K562 (cell line): ENCODE data around the gene TANC1. TPM values are rescaled to one million over a fixed set of nuclear protein-coding genes. Genes with fewer than 3 reads are reported as not detected.

Experiments used
- ATAC-seq: fragments of 200-7000 bp; cut with Tn5 transposase; 3 replicates; pipeline ENCODE4 v1.9.1; 2020; ENCODE audit warnings: moderate library complexity
- BruUV-seq: library from RNA; stranded (reverse); fragments of 400-500 nt; replicated peaks from 2 replicates; lab custom pipeline; 2021; lab: Mats Ljungman, UMichigan
- CTCF ChIA-PET: fragments of 300-600 bp; formaldehyde crosslinking; extraction: SDS; loops from one replicate; lab custom pipeline; 2021; ENCODE audit warnings: low intra/inter-chr PET ratio; lab: Yijun Ruan, JAX
- POLR2A ChIA-PET: fragments of 300-600, 350-650 bp; sonication (Branson Sonifier 250); formaldehyde crosslinking; extraction: SDS; loops from one replicate; lab custom pipeline; 2021; ENCODE audit warnings: antibody characterized with exemption, inconsistent platforms; lab: Yijun Ruan, JAX
- DNase-seq, 4 experiments: peaks; one replicate each; pipeline versions ENCODE4 v3.0.0 to v3.0.0-alpha.2; 2011 to 2018; ENCODE audit warnings: low spot score in 3 of 4, mixed read lengths in 3 of 4; ENCODE audit errors: extremely low read depth in 1 of 4
- FAIRE-seq: peaks from 2 replicates; lab custom pipeline; 2011; peaks lifted over from hg19 to GRCh38; lab: Jason Lieb, UNC
- H2AFZ ChIP-seq: 2 replicates; pipeline ENCODE4 v1.6.0; 2011; ENCODE audit warnings: low read depth, low read length, control low read depth, inconsistent platforms
- H3K27ac ChIP-seq: fragments of 200-600 bp; 3 replicates; pipeline ENCODE4 v1.8.0; 2011; ENCODE audit warnings: low read depth, mild to moderate bottlenecking, control low read depth, inconsistent platforms, low read length, moderate library complexity, mixed read lengths; ENCODE audit errors: extremely low read depth
- H3K27me3 ChIP-seq, 2 experiments: fragments of 300-600 bp in 1 of 2; 2 replicates in 1 of 2; 3 replicates in 1 of 2; pipeline versions ENCODE4 v1.6.0 to v1.8.0; 2011; ENCODE audit warnings: inconsistent platforms in 2 of 2, low read length in 2 of 2, mild to moderate bottlenecking in 1 of 2, mixed read lengths in 1 of 2, moderate library complexity in 1 of 2; ENCODE audit not compliant: control insufficient read depth in 2 of 2, insufficient read depth in 2 of 2
- H3K36me3 ChIP-seq: fragments of 300-600 bp; 3 replicates; pipeline ENCODE4 v1.8.0; 2011; ENCODE audit warnings: mild to moderate bottlenecking, low read length, inconsistent platforms; ENCODE audit not compliant: control insufficient read depth, insufficient read depth
- H3K4me1 ChIP-seq, 2 experiments: fragments of 200-600 bp in 1 of 2; replicated peaks in 1 of 2; 2 replicates in 1 of 2; 3 replicates in 1 of 2; pipeline versions ENCODE4 v1.5.1 to v1.8.0; 2011; ENCODE audit warnings: inconsistent platforms in 2 of 2, low read length in 2 of 2, mild to moderate bottlenecking in 1 of 2, mixed read lengths in 1 of 2, moderate library complexity in 1 of 2; ENCODE audit not compliant: control insufficient read depth in 2 of 2, insufficient read depth in 2 of 2
- H3K4me2 ChIP-seq: 2 replicates; pipeline ENCODE4 v1.6.1; 2011; ENCODE audit warnings: low read length, control low read depth, inconsistent platforms, mixed read lengths; ENCODE audit not compliant: insufficient read depth
- H3K4me3 ChIP-seq: fragments of 200-600 bp; sonication (generic), shearing (Covaris generic); 2 replicates; pipeline ENCODE4 v1.5.1; 2016; ENCODE audit warnings: control low read depth, inconsistent platforms
- H3K79me2 ChIP-seq: fragments of 200-600 bp; 3 replicates; pipeline ENCODE4 v1.8.0; 2011; ENCODE audit warnings: low read length, inconsistent platforms; ENCODE audit not compliant: control insufficient read depth, insufficient read depth
- H3K9ac ChIP-seq, 2 experiments: 2 replicates each; pipeline versions ENCODE4 v1.6.0 to v1.6.1; 2011; ENCODE audit warnings: low read depth in 2 of 2, low read length in 2 of 2, control low read depth in 1 of 2, inconsistent platforms in 1 of 2, mild to moderate bottlenecking in 1 of 2, mixed read lengths in 1 of 2; ENCODE audit not compliant: insufficient read depth in 1 of 2
- H3K9me1 ChIP-seq: one replicate; pipeline ENCODE4 v1.6.0; 2011; ENCODE audit warnings: inconsistent platforms, mild to moderate bottlenecking, low read length, moderate library complexity; ENCODE audit not compliant: control insufficient read depth, insufficient read depth
- H3K9me3 ChIP-seq: replicated peaks from 2 replicates; pipeline ENCODE4 v1.5.1; 2011; ENCODE audit warnings: low read depth, low read length, inconsistent platforms; ENCODE audit not compliant: control insufficient read depth, insufficient read depth
- H4K20me1 ChIP-seq: replicated peaks from 2 replicates; pipeline ENCODE4 v1.6.1; 2011; ENCODE audit warnings: low read length, inconsistent platforms, mixed read lengths; ENCODE audit not compliant: control insufficient read depth, insufficient read depth
- BMI1 ChIP-seq: fragments of 150-350 bp; IDR thresholded peaks from 2 replicates; pipeline ENCODE4 v1.6.1; 2014; ENCODE audit warnings: low read length
- PCBP2 ChIP-seq: fragments of 200-400 bp; formaldehyde crosslinking; IDR thresholded peaks from 2 replicates; pipeline ENCODE4 v1.6.1; 2018; ENCODE audit warnings: low read length, low read depth, mild to moderate bottlenecking, moderate library complexity; ENCODE audit not compliant: poor library complexity, severe bottlenecking
- ZBTB34 ChIP-seq: fragments of 250-450 bp; sonication (Bioruptor Pico); IDR thresholded peaks from 2 replicates; pipeline ENCODE4 v1.8.0; 2021; ENCODE audit warnings: mild to moderate bottlenecking, moderate library complexity
- ZNF280A ChIP-seq: fragments of 450-650 bp; IDR thresholded peaks from 2 replicates; pipeline ENCODE4 v1.6.1; 2018; ENCODE audit warnings: mild to moderate bottlenecking, low read depth; ENCODE audit not compliant: partially characterized antibody
- whole genome bisulfite sequencing: fragments of 100-300 bp; shearing (Covaris generic); methylation state at CpG from one replicate; pipeline ENCODE4 v1.1.6; 2016; ENCODE audit warnings: low coverage, mixed read lengths; ENCODE audit not compliant: insufficient coverage; ENCODE audit errors: missing lambda C conversion rate; 5-methylcytosine and 5-hydroxymethylcytosine counted together
- in situ Hi-C: fragments of 300-500 bp; cut with MboI; formaldehyde crosslinking; loops from 4 replicates; pipeline ENCODE4 v1.15.0; 2018; ENCODE audit warnings: inconsistent platforms, mixed read lengths
- intact Hi-C: fragments of 100-400 bp; cut with micrococcal nuclease; formaldehyde crosslinking; loops from 2 replicates; pipeline ENCODE4 v1.14.2; 2022
- polyA plus RNA-seq, 8 experiments: library from polyadenylated mRNA; depleted of rRNA in 4 of 8; stranded (reverse) in 5 of 8; unstranded in 3 of 8; fragments of >200 nt; fragmentation: Nextera tagmentation in 2 of 8; fragmentation: Illumina TruSeq in 1 of 8; extraction: Ambion mirVana in 2 of 8; extraction: Trizol in 1 of 8; gene quantifications; 2 replicates each; pipeline versions ENCODE4 v1.2.1 to v1.2.3, GENCODE V29; 2011 to 2014; ENCODE audit warnings: inconsistent platforms in 1 of 8, missing spikeins in 1 of 8
- total RNA-seq, 7 experiments: library from RNA; depleted of rRNA in 6 of 7; stranded (reverse); fragments of >200 nt in 6 of 7; fragmentation: Illumina TruSeq in 2 of 7; extraction: Trizol in 2 of 7; gene quantifications; 2 replicates each; pipeline versions ENCODE4 v1.2.1 to v1.2.3, GENCODE V29; 2011 to 2021; ENCODE audit warnings: low replicate concordance in 1 of 7

TANC1 gene
- total and polyA plus RNA-seq, 9 of the 15 experiments (the other 6 are each of a cell fraction or from before 2014, with no cell fraction given): under 0.01 to 0.20 (median 0.07) TPM; not detected in 1

- H3K27me3 ChIP-seq: no peaks in the 10 kb centered on the region
- DNase-seq (no peak), FAIRE-seq (no peak), ATAC-seq (no peak)
- no peaks in the 10 kb centered on the region for H3K79me2 ChIP-seq
- H3K27ac ChIP-seq: no peak overlapping the region
- peak overlapping the region; percentile 34; the same call in 1 of the 2 replicates for H2AFZ ChIP-seq
- 11% methylated on average over 2 of the region's 2 CpGs for WGBS
- no peaks in the 10 kb centered on the region for H3K36me3 ChIP-seq
- no peak overlapping the region for H3K4me3 ChIP-seq
- peaks cover 4 to 8% of the 10 kb centered on the region in 2 experiments for H3K4me1 ChIP-seq
- no peaks in the 10 kb centered on the region for H4K20me1 ChIP-seq
- BruUV-seq: no TSS peak
- TF ChIP-seq ZBTB34 (CRISPR knock-in tag): no peak
- no peaks in the 10 kb centered on the region for H3K9me3 ChIP-seq
- ChIA-PET CTCF (no interaction called here), POLR2A (interaction anchor here (0.7 to 2.1 kb wide), 5 partner anchors 8 to 1192 kb away, joined by 3 to 7 read pairs (median 4); no protein-coding TSS in a partner anchor)
- in situ Hi-C loops: no loop called here
- H3K4me2 ChIP-seq: no peak overlapping the region
- no peak overlapping the region for H3K9ac ChIP-seq
- H3K9me1 ChIP-seq: no peaks in the 10 kb centered on the region
- intact Hi-C loops: no loop called here
Measured at GRCh38 chr2:159073256-159073655, 104.8 kb downstream of the TANC1 start.

- BruUV-seq: no TSS peak
Measured at GRCh38 chr2:159074605-159075004, 106.2 kb downstream of the TANC1 start.

More at GRCh38 chr2:159074605-159075004, 106.2 kb downstream of the TANC1 start:
- no peak overlapping the region for H3K27ac ChIP-seq
- no peak for DNase-seq
- H2AFZ ChIP-seq: no peak overlapping the region
- 20% methylated on average over 7 of the region's 7 CpGs for WGBS
- peaks cover 3 to 7% of the 10 kb centered on the region in 2 experiments for H3K4me1 ChIP-seq
- no peak overlapping the region for H3K9ac ChIP-seq
- no peaks in the 10 kb centered on the region for H3K79me2 ChIP-seq
- no peaks in the 10 kb centered on the region for H3K9me3 ChIP-seq
- H3K27me3 ChIP-seq: peaks cover 0 to 2% of the 10 kb centered on the region in 2 experiments; a peak in 2 of 5 replicates
- H3K36me3 ChIP-seq: no peaks in the 10 kb centered on the region
- in situ Hi-C loops (no loop called here), intact Hi-C loops (no loop called here)
- no peaks in the 10 kb centered on the region for H4K20me1 ChIP-seq
- no peak for ATAC-seq
- TF ChIP-seq PCBP2 (no peak), BMI1 (no peak), ZNF280A (no peak)
- CTCF ChIA-PET: no interaction called here
- no peak for FAIRE-seq
- no peak overlapping the region for H3K4me2 ChIP-seq
- POLR2A ChIA-PET: no interaction called here
- H3K9me1 ChIP-seq: no peaks in the 10 kb centered on the region
- H3K4me3 ChIP-seq: no peak overlapping the region
